Neural progenitor cell (in vitro differentiated cells): ENCODE results near the gene STOML2. TPM values are rescaled to one million over a fixed set of nuclear protein-coding genes. Genes with fewer than 3 reads are reported as not detected.

Source experiments
- DNase-seq: peaks from one replicate; pipeline ENCODE4 v3.0.0-alpha.2; 2016; ENCODE audit warnings: low spot score
- H2AFZ ChIP-seq: fragments of 200-600 bp; sonication (generic); replicated peaks from 2 replicates; pipeline ENCODE4 v1.6.1; 2016; ENCODE audit warnings: antibody characterized with exemption
- H3F3A ChIP-seq: fragments of 200-600 bp; sonication (generic); 2 replicates; pipeline ENCODE4 v1.6.1; 2016; ENCODE audit warnings: antibody characterized with exemption, low read depth
- H3K27ac ChIP-seq: fragments of 200-600 bp; sonication (generic); 2 replicates; pipeline ENCODE4 v1.5.1; 2016; ENCODE audit warnings: mild to moderate bottlenecking
- H3K27me3 ChIP-seq: fragments of 200-600 bp; sonication (generic); 2 replicates; pipeline ENCODE4 v1.6.1; 2016; ENCODE audit warnings: mild to moderate bottlenecking, moderate library complexity
- H3K36me3 ChIP-seq: fragments of 200-600 bp; sonication (generic); 2 replicates; pipeline ENCODE4 v1.5.1; 2016
- H3K4me1 ChIP-seq: fragments of 200-600 bp; sonication (generic); 2 replicates; pipeline ENCODE4 v1.6.1; 2016; ENCODE audit warnings: mixed run types
- H3K4me2 ChIP-seq: fragments of 200-600 bp; sonication (generic); 2 replicates; pipeline ENCODE4 v1.6.1; 2016
- H3K4me3 ChIP-seq: fragments of 200-600 bp; sonication (generic); 2 replicates; pipeline ENCODE4 v1.5.1; 2016
- H3K79me2 ChIP-seq: fragments of 200-600 bp; sonication (generic); 2 replicates; pipeline ENCODE4 v1.6.1; 2016; ENCODE audit warnings: low read depth
- H3K9ac ChIP-seq: fragments of 200-600 bp; sonication (generic); 2 replicates; pipeline ENCODE4 v1.6.1; 2016
- H3K9me3 ChIP-seq: fragments of 200-600 bp; sonication (generic); 2 replicates; pipeline ENCODE4 v1.5.1; 2016; ENCODE audit warnings: low read depth
- H4K20me1 ChIP-seq: fragments of 200-600 bp; sonication (generic); 2 replicates; pipeline ENCODE4 v1.6.1; 2016; ENCODE audit warnings: low read depth
- H3K27ac Mint-ChIP-seq: 3 replicates; pipeline ENCODE4 v1.8.0; 2021; ENCODE audit warnings: mixed read lengths
- H3K27me3 Mint-ChIP-seq: 2 replicates; pipeline ENCODE4 v1.8.0; 2022; ENCODE audit warnings: low read depth, mild to moderate bottlenecking, inconsistent platforms, moderate library complexity, mixed read lengths; ENCODE audit not compliant: insufficient read depth
- H3K36me3 Mint-ChIP-seq: 3 replicates; pipeline ENCODE4 v1.8.0; 2021; ENCODE audit warnings: mixed read lengths
- H3K4me1 Mint-ChIP-seq: 3 replicates; pipeline ENCODE4 v1.8.0; 2021; ENCODE audit warnings: mixed read lengths
- H3K4me3 Mint-ChIP-seq: 3 replicates; pipeline ENCODE4 v1.8.0; 2021; ENCODE audit warnings: mild to moderate bottlenecking, moderate library complexity, mixed read lengths
- H3K9me3 Mint-ChIP-seq: 3 replicates; pipeline ENCODE4 v1.8.0; 2020; ENCODE audit warnings: mixed read lengths
- EZH2 ChIP-seq: fragments of 200-600 bp; sonication (generic); IDR thresholded peaks from 2 replicates; pipeline ENCODE4 v1.6.1; 2017; ENCODE audit warnings: antibody characterized with exemption, mild to moderate bottlenecking, moderate library complexity
- EZH2phosphoT487 ChIP-seq: fragments of 200-600 bp; sonication (generic); IDR thresholded peaks from 2 replicates; pipeline ENCODE4 v1.6.1; 2017; ENCODE audit warnings: antibody characterized with exemption
- total RNA-seq: library from RNA; depleted of rRNA; stranded (reverse); fragments of >200 nt; gene quantifications from 2 replicates; pipeline ENCODE4 v1.2.3, GENCODE V29; 2015; ENCODE audit warnings: low replicate concordance
- TF ChIP-seq, protein P1 (sequence below): fragments of 200-600 bp; sonication (generic); IDR thresholded peaks from 2 replicates; pipeline ENCODE4 v1.5.1; 2017; ENCODE audit warnings: antibody characterized with exemption, mild to moderate bottlenecking

Gene STOML2
- total RNA-seq, 1 donor from 2014 or later = 114 TPM

DNA sequence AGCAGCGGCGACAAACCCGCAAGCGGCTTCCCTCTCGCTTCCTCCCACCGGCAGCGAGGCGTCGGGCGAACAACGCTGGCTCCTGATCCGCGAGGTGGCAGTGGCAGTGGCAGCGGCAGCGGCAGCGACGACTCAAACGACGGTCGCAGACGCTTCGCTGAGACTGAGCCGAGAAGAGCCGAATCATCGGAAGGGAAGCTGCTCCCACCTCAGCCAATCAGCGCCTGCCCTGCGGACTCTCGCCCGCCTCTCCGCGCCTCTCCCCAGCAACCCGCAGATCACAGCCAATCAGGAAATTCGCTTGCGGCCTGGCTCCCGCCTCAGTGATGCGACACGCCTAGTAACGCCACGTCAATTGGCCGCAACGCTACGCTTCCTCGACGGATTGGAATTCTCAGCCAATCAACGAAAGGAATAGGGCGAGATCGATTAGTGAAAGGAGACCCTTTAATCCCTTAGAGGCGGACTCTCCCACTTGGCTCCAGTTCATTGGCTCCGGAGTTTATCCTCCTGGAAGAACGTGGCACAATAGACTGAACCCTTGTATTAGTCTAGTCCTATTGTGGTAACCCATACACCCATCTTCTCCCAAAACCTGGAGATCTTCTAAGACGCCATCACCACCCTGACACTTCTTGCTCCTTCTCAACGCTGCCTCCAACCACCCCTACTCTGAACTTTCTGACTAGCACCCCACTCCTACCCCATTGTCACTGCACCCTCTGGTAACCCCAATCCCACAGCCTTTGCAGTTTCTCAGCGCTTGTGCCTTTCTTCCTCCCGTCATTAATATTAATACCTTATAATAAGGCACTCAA is 30.3 kb downstream of the STOML2 start, which contains the start of gene VCP:
VCP (minus strand) TSS at position 165 of the 818 bp plus-strand sequence. CDS start 272 bp downstream, outside the sequence.
- peaks cover 45% of the 10 kb centered on the region for H3K36me3 Mint-ChIP-seq

DNA sequence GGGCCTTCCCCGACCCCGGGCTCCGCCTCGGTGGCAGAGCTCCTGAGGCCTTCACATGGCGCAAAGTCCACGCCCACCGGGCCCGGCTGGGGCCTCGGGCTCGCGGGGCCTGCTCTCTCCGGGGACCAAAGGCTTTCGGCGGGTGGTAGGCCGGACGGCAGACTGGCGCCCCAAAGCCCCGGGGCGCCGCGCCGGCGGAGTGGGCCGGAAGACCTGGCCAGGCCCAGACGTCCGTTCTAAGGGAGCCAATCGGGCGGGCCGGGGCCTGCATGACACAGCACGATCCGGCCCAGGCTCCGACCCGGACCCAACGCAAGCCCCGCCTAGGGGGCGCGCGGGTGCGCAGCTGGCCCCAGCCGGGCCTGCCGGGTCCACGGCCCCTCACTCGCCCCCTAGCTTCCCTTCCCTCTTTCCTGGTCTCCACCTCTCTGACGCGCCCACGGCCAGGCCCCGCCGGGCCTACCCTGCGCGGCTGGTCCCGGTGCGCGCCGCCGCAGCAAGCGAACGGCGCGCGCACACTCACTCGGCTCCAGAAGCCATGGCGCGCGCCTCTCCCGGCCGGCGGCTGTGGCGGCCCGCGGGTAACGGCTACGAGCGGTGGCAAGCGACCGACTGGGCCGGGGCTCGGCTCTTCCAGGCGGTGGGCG is 31.0 kb downstream of the STOML2 start:
- Mint-ChIP-seq H3K27ac (peak overlapping the region; percentile 83), H3K4me1 (peaks cover 41% of the 10 kb centered on the region), H3K36me3 (peaks cover 46% of the 10 kb centered on the region), H3K9me3 (no peaks in the 10 kb centered on the region), H3K27me3 (peaks cover 5% of the 10 kb centered on the region), H3K4me3 (peak overlapping the region; percentile 96)
- H3K4me2 ChIP-seq = peak overlapping the region; percentile 88
- H3K27ac ChIP-seq = peak overlapping the region; percentile 100
- peak; percentile 93 for DNase-seq
- no peaks in the 10 kb centered on the region for H3K27me3 ChIP-seq
- peaks cover 47% of the 10 kb centered on the region for H4K20me1 ChIP-seq
- peak overlapping the region; percentile 82 for H3K4me3 ChIP-seq
- no peak overlapping the region for H2AFZ ChIP-seq
- no peaks in the 10 kb centered on the region for H3K36me3 ChIP-seq
- H3K4me1 ChIP-seq = peaks cover 15% of the 10 kb centered on the region
- no peak for TF ChIP-seq EZH2
- TF ChIP-seq, protein P1, sequence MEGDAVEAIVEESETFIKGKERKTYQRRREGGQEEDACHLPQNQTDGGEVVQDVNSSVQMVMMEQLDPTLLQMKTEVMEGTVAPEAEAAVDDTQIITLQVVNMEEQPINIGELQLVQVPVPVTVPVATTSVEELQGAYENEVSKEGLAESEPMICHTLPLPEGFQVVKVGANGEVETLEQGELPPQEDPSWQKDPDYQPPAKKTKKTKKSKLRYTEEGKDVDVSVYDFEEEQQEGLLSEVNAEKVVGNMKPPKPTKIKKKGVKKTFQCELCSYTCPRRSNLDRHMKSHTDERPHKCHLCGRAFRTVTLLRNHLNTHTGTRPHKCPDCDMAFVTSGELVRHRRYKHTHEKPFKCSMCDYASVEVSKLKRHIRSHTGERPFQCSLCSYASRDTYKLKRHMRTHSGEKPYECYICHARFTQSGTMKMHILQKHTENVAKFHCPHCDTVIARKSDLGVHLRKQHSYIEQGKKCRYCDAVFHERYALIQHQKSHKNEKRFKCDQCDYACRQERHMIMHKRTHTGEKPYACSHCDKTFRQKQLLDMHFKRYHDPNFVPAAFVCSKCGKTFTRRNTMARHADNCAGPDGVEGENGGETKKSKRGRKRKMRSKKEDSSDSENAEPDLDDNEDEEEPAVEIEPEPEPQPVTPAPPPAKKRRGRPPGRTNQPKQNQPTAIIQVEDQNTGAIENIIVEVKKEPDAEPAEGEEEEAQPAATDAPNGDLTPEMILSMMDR = peak; percentile 55
- TF ChIP-seq EZH2phosphoT487 = no peak
- H3F3A ChIP-seq = peaks cover 27% of the 10 kb centered on the region
- no peaks in the 10 kb centered on the region for H3K9me3 ChIP-seq
- peaks cover 59% of the 10 kb centered on the region for H3K79me2 ChIP-seq
- H3K9ac ChIP-seq = peak overlapping the region; percentile 92

More for the DNA sequence above, 30.3 kb downstream of the STOML2 start, which contains the start of gene VCP:
- peaks cover 47% of the 10 kb centered on the region for H3K4me1 Mint-ChIP-seq
- Histone ChIP-seq H3K9me3 (no peaks in the 10 kb centered on the region), H3K9ac (peak within 1 kb of the TSS; percentile 92), H4K20me1 (peaks cover 41% of the 10 kb centered on the region), H3K36me3 (no peaks in the 10 kb centered on the region), H3K4me3 (peak within 1 kb of the TSS; percentile 82), H3K79me2 (peaks cover 59% of the 10 kb centered on the region), H3K4me1 (peaks cover 15% of the 10 kb centered on the region), H3F3A (peaks cover 27% of the 10 kb centered on the region), H2AFZ (peak within 1 kb of the TSS; percentile 28), H3K4me2 (peak within 1 kb of the TSS; percentile 88), H3K27ac (peak within 1 kb of the TSS; percentile 100), H3K27me3 (no peaks in the 10 kb centered on the region)
- TF ChIP-seq EZH2phosphoT487 (no peak), EZH2 (no peak)
- TF ChIP-seq, protein P1 = no peak
- peak within 1 kb of the TSS; percentile 94 for H3K27ac Mint-ChIP-seq
- peak within 1 kb of the TSS; percentile 96 for H3K4me3 Mint-ChIP-seq
- no peaks in the 10 kb centered on the region for H3K9me3 Mint-ChIP-seq
- peak; percentile 99 for DNase-seq
- peaks cover 5% of the 10 kb centered on the region for H3K27me3 Mint-ChIP-seq

DNA sequence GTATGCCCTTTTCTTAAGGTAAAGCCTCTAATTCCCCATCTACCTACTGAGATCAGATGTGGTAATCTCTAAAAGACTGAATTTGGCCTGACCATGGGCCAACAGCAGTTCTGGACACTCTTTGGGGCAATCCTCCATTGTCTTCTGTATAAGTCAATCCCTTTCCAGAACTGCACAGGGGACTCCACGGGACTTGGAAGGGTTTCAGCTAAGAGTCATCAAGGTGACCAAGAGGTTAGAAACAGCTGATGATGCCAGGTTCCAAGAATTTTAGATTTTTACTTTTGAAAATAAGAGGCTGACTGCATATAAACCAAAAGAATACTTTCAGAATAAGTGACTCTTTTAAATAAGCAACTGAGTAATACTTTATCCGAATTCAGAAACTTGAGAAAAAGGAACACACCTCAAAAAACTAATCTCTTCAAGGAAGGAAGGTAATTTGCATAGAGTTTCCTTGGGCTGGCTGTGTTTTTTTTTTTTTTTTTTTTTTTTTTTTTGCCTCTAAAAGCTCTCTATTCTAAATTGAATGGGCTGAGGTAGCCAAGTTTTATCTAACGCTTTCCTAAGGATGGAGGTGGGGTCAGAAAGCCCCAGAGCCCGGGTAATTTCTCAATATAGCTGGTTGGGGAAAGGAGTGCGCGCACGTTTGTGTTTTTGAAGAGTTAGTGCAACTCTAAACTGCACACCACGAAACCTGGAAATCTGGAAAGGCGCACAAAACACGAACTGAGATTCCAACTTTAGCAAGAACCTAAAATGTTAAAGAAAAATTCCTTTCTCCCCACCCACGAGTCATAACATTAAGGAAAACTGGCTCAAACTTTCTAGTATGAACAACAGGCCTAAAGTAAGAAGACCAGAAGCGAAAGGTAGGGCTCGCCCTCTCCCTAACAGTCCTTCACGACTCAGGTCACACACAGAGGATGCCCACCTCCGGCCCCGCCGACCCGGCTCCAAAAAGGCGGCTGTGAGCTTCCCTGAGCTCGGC is 31.8 kb downstream of the STOML2 start:
- TF ChIP-seq EZH2phosphoT487 (no peak), EZH2 (no peak)
- TF ChIP-seq, protein P1 = no peak
- Histone ChIP-seq H3K27me3 (no peaks in the 10 kb centered on the region), H3K27ac (peak overlapping the region; percentile 100), H3K4me2 (peak overlapping the region; percentile 88), H3K9me3 (no peaks in the 10 kb centered on the region), H3K36me3 (no peaks in the 10 kb centered on the region), H3F3A (peaks cover 27% of the 10 kb centered on the region), H3K4me1 (peaks cover 15% of the 10 kb centered on the region), H3K79me2 (peaks cover 59% of the 10 kb centered on the region), H3K9ac (peak overlapping the region; percentile 92), H3K4me3 (peak overlapping the region; percentile 82), H2AFZ (no peak overlapping the region), H4K20me1 (peaks cover 51% of the 10 kb centered on the region)
- peak; percentile 24 for DNase-seq
- H3K4me1 Mint-ChIP-seq = peaks cover 40% of the 10 kb centered on the region
- peaks cover 5% of the 10 kb centered on the region for H3K27me3 Mint-ChIP-seq
- H3K4me3 Mint-ChIP-seq = peak overlapping the region; percentile 96
- H3K9me3 Mint-ChIP-seq = no peaks in the 10 kb centered on the region
- H3K27ac Mint-ChIP-seq = peak overlapping the region; percentile 83
- peaks cover 48% of the 10 kb centered on the region for H3K36me3 Mint-ChIP-seq
